Stimulated activated CD4-positive, alpha-beta T cell treated with anti-CD3 and anti-CD28 coated beads, TNF-alpha, amount 100 ng/mL, for 4 hours (primary cell): Measurements from ENCODE around the gene SYNPO2.
"Not testable (repeated sequence)": the region's sequence is repeated elsewhere in the genome, so short reads cannot be mapped to it uniquely, and the experiment has no call there.

ENCODE experiments used
- DNase-seq, 3 experiments: peaks; one replicate each; pipeline ENCODE4 v3.0.0-alpha.2; 2020; ENCODE audit warnings: low read depth in 3 of 3

Gene SYNPO2

DNA sequence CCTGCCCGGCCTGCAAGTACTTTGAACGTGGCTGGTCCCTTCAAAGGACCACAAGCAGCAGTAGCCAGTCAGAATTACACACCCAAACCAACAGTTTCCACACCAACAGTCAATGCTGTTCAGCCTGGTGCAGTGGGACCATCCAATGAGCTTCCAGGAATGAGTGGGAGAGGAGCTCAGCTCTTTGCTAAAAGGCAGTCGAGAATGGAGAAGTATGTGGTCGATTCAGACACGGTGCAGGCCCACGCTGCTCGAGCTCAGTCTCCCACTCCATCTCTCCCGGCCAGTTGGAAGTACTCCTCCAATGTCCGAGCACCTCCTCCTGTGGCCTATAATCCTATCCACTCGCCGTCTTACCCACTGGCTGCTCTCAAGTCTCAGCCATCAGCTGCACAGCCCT, 142.6 kb downstream of the SYNPO2 start:
- no peak for DNase-seq

DNA sequence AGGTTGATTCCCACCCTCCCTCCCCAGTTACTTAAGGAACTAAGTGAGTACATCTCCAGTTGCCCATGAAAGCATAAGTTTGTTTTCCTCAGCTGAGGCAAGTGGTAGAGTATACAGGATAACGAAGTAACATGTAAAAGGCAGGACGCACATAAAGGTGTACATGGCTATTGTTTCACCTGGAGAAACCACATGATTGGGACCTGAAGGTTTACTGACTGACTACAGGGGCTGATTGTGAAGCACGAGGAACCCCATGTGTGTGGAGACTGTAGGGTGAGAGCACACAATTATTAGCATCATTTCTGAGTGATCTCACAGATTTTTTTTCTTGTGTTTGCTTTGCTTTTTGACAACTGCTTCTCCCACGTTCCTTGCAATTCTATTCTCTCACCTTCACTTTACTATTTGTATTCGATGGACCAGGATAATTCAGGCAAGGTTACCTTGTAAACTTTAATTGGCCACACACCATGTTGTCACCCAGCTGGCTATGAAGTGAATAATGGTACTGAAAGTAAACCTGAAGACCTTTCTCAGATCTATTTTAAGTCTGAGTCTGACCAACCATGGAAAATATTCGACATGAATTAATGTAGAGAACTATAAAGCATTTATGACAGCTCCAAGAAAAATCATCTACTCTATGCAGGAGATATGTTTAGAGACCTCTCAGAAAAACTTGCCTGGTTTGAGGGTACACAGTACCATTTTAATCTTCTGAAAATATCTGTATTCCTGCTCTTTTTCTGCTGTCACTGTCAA, 144.4 kb downstream of the SYNPO2 start:
- DNase-seq = no peak

DNA sequence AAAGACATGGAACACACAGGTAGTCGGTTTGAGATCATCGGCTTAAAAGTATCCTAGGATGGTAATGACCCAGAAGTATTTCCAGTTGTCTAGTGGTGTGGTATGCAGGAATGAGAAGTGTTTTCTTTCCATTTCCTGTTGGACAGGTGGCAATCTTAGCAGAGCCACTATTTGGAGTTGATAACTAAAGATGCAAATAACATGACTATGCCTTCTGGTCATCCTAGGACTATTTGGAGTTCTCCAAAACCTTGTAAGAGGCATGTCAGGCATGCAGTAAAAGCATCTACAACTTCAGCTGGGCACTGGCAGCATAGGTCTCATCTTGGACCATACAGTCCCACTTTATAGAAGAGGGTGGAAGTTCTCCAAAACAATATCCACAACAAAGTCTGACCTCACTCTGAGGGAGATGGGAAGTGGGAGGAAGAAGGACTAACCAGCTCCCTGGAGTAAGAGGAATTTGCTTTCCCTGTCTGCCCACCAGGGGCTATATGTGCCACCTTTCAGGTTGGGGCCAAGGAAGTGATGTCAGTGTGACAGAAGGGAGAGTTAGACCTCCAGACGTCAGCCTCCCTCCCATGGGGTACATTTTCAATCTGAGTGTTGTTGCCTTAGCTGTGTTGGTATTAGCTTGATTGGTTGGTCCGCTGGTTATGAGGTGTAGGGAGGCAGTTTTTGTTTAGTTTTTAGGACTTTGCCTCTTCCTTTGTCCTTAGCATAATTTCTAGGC, 145.8 kb downstream of the SYNPO2 start:
- no peak for DNase-seq

DNA sequence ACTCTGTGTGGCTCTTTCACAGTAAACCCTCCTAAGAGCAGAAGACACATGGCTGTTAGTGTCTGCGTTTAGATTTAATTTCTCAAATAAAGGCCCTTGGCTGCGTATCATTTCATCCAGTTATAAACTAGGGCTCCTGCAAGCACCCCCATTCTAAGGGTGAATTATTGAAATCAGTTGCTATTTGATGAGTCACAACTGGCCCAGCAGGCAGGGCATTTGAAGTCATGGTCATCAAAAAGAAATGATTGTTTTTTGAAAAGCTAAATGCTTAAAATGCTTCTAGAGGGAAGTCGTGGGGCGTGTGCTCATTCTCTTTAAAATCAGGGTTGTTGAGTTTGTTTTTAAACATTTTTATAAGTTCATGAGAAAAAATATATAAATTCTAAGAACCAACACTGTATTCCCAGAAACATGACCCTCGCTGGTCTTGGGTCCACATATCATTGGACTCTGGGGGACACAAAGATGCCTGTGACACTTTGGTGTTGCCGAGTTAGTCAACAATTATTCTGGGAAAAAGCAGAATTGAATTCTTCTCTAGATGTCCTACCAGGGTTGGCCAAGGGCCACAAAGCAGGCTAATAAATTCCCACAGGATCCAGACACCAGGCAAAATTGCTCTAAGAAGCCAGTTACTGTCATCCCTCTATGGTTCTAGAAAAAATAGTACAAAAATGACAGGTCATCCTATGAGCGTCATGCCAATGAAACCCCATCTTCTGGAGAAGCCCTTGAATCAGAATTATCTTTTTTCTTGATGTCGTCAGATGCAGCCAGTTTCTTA, 147.5 kb downstream of the SYNPO2 start:
- no peak for DNase-seq

DNA sequence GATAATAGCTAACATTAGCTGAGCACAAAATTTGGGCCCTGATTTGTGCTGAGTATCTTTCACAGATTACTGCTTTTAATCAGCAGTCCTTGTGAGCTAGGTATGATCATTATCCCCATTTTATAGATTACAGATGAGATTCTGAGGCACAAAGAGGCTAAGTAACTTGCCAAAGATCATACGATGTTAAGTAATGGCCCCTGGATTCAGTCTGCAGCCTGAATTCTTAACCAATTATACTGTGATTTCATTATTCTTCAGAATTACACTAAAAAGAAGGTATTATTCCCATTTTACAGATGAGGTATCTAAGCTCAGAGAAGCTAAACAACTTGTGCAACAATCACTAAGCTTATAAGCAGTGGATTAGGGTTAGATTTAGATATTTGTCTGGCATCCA, 149.1 kb downstream of the SYNPO2 start:
- no peak for DNase-seq

DNA sequence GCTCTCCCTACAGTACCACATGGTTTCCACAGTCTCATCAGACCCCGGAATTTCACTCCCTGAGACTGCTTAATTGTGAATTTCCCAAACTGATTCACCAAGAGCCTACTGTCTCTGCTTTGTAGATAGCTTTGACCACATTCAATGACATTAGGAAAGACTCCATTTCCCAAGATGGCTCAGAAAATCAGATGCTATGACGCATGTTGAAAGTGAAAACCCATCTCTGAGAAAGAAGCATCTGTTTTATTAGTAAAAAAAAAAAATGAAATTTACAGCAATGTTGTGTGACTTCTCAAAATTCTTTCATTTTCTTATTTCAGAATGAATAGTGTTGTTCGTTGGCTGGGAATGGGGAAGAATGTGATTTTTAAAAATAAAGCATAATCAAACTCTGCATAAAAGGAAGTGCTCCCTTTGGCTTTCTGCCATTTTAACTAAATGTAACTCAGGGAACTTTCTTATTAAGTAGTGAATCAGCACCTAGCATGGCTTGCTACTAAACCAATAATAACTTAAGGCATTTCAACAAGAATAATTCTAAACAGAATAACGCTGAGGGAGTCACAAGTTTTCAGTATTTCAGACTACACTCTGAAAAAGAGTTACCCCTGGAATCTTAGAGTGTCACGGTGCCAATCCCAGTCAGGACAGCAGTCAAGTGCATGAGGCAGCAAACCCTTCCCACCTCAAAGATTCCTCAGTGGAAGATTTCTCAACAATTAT, 149.6 kb downstream of the SYNPO2 start:
- no peak for DNase-seq

DNA sequence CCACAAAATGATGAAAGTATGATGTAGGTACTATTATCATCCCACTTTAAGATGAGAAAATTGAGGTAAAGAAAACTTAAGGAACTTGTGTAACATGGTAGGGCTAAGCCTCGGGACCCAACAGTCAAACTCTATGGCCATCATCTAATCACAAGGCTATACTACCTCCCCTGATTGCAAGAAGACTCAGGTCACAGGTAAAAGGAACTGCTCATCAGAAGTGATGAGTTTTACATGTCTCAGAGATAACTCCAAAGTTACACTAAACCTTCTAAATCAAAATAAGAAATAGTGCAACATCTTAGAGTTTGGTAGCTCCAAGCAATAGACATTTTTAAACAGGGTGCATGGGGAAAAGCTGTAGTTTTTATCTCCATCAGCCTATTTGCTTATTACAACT, 150.5 kb downstream of the SYNPO2 start:
- DNase-seq = no peak

DNA sequence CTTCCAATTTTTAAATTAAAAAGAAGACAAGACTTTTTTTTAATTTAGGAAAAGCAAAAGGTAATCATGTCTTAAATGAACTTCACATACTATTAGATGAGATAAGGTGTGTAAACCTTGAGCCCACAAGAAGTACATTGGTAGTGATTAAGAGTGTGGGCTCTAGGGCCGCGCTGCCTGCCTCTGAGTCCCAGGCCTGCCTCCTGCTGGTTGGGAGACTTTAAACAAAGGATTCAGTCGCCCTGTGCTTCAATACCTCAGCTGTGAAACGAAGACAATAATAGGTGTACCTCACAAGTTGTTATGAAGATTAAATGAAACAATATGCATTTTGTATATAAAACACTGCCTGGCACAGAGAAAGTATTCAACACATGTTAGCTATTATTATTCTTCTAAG, 151.1 kb downstream of the SYNPO2 start:
- no peak for DNase-seq

DNA sequence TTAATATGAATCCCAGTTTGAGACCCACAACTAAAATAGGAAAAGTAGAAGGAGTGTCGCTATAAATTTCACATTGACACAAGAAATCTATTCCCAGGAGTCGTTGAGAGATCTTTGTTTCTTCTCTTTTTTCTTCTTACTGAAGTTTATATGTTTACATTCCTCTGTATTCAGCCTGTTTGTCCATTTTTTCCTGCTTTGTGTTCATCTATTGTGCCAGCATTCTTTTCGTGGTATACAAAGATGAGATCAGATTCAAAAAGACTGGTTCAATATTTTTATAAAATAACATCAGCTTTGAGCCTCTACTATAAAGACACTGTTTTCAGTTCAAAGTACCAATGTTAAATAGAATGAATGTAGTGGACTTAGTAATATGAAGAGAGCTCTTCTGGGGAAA, 151.6 kb downstream of the SYNPO2 start:
- DNase-seq = no peak

DNA sequence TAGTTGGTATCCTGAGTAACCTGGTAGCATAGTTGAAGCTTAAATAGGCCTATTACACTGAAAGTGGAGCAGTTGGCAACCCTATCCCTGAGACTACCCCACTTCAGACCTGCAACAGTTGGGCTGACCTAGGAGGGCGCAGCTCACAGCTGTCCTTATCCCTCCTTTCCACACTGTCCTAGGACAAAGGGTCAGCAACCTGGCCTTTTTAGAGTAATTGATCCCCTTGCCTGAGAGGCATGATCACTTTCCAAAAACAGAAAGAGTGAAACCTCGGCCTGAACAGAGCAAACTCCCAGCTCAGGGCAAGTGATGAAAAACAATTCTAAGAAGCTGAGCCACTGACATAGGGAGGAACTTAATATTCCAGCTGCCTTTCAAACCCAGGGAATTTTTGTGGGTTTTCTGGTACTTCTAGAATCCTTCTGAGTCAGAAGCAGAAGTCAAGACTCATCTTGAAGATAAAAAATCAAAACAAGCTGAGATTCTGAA, 152.1 kb downstream of the SYNPO2 start:
- no peak for DNase-seq

DNA sequence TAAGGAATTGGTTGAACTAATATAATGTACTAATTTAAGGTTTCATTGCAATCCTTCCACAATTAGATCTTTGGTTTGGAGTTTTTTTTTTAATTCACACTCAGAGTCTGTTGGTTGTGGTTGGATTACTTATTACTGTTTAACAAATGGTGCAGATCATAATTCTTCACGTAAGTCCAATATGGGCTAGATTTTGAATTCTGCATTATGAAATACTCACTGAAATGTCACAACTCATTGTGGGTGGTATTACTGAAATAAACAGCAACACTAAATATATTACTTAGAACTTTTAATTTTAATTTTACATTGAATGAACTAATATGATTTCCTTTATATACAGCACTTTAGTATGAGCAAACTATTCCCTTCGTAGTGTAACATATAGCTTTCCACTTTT, 152.7 kb downstream of the SYNPO2 start:
- DNase-seq = no peak

DNA sequence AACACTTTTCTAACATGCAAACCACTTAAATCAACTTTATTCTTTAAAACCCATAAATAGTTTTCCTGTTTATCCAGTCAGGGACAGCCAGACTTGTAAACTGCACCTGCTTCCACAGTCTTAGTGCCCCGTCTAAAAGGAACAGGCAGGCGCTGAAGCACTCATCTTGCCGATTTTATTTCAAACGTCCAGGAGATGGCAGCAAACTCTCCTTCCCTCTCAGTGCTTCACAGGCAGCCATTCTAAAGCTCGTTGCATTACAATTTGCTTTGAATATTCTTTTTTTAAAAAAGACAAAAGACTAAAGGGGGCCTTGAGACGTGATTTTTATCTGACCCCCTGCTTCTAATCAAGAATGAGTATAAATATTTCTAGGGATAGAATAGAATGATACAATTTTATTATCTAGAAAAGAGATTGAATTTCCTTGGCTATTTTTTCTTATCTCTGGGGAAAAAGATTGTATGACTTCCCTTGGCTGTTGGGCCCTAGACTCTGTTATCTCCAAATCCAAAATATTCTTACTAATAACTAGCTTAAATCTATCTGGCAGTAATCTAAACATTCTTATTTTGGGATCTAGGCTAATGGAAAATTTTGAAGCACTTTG, 153.4 kb downstream of the SYNPO2 start:
- peak in 1 of 3 experiments; percentile 34 for DNase-seq

DNA sequence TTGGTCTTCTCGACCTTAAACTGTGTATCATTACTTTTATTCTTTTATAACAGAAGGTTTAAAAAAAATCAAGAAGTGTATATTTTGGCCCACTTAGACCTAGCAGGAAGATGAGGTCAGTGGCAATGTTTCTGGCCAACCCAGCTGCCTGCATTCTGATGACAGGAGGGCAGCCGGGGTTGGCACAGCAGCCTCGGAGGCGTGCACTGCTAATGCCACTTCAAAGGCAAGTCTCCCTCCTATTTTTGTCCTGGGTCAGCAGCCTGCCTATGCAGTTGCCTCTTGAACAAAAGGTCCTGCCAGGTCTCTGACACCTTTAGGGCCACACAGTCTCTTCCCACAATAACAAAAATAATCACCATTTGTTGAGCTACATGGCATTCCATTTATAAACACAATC, 157.6 kb downstream of the SYNPO2 start:
- DNase-seq = no peak

DNA sequence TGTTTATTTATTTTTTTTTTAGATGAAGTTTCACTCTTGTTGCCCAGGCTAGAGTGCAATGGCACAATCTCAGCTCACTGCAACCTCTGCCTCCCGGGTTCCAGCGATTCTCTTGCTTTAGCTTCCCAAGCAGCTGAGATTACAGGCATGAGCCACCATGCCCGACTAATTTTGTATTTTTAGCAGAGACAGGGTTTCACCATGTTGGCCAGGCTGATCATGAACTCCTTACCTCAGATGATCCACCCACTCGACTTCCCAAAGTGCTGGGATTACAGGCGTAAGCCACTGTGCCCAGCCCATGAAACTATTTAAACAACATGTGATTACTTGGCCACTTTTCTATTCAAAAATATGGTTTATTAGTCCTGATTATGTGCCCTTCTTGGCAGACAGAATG, 158.4 kb downstream of the SYNPO2 start:
- DNase-seq = not testable (repeated sequence)

DNA sequence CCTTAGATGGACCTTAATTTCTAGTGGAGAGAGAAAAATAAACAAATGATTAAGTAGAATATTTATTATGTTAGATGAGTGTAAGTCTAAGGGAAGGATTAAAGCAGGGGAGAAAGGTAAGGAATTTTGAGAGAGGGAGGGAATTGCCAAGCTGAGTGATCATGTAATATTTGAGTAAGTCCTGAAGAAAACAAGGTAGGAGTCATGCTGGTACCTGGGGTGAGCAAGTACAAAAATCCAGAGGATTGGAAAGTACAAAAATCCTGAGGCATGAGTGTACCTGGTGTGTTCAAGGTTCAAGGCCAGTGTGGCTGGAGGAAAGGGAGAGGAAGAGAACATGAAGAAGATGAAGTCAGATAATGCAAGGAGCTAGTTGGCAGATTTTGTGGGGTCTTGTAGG, 159.8 kb downstream of the SYNPO2 start:
- DNase-seq = no peak

DNA sequence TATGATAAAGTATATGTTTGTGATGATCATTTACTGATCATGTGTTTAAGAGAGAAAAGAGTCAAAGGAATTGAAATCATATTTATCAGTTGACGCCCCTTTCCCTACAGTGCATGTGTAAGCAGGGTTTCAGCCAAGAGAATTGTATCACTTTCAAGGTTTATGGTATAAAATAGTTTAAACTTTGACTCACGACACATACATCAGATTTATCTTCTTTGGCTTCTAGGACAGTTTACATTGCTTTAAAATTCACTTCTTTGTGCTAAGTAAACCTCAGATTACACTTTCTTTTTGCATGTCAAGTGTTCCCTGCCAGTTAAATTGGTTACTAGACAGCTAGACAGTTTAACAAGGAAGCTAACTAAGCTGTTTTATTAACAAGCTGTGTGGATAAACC, 160.7 kb downstream of the SYNPO2 start:
- no peak for DNase-seq

DNA sequence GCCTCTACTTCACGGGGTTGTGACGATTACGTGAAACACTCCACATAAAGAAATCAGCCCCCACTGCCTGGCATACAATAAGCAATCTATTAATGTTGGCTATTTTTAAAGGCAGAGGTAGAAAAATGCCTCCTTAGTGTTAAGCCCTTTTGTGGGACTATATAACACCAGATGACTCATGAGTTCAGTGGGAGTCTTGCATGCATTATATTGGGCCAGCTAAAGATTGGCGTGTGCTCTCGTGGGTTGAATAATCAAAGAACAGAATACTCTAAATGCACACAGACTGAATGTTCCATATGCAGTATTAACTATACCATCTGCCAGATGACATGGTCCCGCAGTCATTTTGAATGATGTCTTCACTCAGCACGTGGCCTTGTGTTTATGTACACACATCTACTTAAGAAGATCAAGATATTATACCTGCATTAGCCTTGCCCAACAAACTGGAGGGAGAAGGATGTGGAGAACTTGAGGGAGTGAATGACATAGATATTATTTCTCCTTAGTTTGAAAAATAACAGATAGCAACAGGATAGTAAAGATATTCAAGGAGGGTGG, 162.0 kb downstream of the SYNPO2 start:
- no peak for DNase-seq

DNA sequence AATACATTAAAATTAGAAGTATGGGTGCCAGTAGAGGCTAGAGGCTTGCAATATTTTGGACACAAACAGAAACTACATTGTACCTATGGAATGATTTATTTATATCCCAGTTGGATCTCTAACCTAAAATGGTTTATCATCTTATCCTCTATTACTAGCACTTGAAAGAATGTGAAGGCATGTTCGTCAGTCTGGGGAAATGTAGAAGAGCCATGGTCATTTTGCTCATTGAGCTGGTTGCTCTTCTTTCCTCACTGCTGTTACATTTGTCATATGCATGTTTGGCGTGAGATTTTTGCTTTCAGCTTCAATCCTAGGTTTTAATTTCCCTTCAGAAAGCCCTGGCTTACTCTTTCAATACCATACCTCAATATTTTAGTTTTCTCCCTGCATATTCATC, 164.6 kb downstream of the SYNPO2 start:
- no peak for DNase-seq

DNA sequence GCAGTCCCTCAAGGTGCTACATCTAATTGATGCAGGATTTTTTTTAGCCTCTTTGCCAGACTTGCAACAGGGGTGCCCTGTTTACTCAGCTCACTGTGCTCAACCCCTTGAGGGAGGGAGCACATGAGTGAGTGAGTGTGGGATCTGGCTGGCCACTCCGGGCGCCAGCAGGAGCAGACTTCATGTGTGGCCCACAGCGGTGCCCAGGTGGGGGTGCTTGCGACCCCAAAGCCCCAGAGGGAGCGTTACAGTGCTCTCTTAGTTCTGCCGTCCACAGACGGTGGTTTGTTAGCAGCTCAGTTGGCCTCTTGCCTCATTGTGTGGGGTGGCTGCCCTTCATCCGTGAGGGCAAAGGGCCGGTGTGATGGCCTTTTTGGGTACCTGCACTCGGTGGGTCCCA, 165.3 kb downstream of the SYNPO2 start:
- no peak for DNase-seq

DNA sequence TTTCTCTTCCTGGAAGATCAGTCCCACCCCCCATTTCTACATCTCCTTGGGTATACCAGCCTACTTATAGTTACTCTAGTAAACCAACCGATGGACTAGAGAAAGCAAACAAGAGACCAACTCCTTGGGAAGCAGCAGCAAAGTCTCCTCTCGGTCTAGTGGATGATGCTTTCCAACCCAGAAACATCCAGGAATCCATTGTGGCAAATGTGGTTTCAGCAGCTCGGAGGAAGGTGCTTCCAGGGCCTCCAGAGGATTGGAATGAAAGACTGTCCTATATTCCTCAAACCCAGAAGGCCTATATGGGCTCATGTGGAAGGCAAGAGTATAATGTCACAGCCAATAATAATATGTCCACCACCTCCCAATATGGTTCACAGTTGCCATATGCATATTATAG, 168.8 kb downstream of the SYNPO2 start:
- DNase-seq = no peak

DNA sequence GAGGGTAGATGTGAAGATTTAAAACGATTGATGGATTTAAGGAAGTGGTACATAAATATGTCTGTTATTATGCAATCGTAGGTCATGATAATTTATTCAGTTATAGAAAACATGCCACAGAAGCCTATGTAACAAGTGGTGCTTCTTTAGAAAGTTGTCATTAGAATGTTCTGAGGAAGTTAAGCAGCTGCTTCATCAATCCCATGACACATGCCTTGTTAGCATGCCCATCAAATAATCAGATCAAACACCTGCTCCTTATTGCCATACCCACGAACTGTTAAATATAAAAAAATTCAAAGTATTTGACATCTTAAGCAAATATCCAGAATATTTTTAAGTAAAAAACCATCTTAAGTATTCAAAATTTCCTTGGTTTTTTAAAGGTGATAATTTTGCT, 170.6 kb downstream of the SYNPO2 start:
- no peak for DNase-seq
